Keratinocyte (primary cell): Measurements from ENCODE around the gene DPEP2NB.

Experiments used
- CTCF ChIP-seq, 3 experiments: IDR thresholded peaks in 1 of 3; conservative IDR thresholded peaks in 1 of 3; optimal IDR thresholded peaks in 1 of 3; 2 replicates in 2 of 3; 3 replicates in 1 of 3; pipeline versions ENCODE3 to v1.5.1; 2011; ENCODE audit warnings: low read length in 3 of 3, mild to moderate bottlenecking in 3 of 3, moderate library complexity in 2 of 3, control low read depth in 1 of 3, inconsistent platforms in 1 of 3; ENCODE audit not compliant: insufficient read depth in 2 of 3; ENCODE audit errors: extremely low read depth in 1 of 3
- EZH2 ChIP-seq: IDR thresholded peaks from one replicate; pipeline ENCODE4 v1.6.1; 2012; ENCODE audit warnings: inconsistent platforms, mild to moderate bottlenecking, low read length, moderate library complexity

GRCh38 chr16:67969254-67970039 is 46.3 kb downstream of the DPEP2NB start:
- TF ChIP-seq CTCF (optimal IDR thresholded peaks at IDR 0.05 in 1 of 3, IDR thresholded peaks at IDR 0.05 in 1 of 3, conservative IDR thresholded peaks at IDR 0.05 in 1 of 3; ENCODE audit: extremely low read depth in 1 of 3, insufficient read depth in 2 of 3, low read length in 3 of 3) (no peak), EZH2 (no peak)
